Measurements from ENCODE around the gene CRNN.

DNA sequence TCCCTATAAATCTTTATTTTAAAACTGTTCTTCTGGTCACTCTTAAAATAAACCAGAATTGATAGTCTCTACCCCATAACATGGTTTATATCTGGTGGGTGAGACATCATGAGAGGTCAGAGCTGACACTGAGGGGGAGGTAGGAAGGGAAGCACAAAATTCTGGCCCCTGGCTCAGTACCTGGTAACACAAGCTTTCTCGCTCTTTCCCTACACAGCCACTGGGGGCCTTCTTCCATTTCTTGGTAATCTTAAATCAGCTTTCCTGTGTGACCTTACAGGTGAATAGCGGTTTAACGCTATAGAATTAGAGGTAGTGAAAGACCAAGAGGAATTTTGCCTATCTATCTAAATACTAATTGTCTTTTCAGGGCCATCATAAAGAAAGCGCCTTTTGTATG, 5.4 kb downstream of the CRNN start:
- TF ChIP-seq, protein P1, sequence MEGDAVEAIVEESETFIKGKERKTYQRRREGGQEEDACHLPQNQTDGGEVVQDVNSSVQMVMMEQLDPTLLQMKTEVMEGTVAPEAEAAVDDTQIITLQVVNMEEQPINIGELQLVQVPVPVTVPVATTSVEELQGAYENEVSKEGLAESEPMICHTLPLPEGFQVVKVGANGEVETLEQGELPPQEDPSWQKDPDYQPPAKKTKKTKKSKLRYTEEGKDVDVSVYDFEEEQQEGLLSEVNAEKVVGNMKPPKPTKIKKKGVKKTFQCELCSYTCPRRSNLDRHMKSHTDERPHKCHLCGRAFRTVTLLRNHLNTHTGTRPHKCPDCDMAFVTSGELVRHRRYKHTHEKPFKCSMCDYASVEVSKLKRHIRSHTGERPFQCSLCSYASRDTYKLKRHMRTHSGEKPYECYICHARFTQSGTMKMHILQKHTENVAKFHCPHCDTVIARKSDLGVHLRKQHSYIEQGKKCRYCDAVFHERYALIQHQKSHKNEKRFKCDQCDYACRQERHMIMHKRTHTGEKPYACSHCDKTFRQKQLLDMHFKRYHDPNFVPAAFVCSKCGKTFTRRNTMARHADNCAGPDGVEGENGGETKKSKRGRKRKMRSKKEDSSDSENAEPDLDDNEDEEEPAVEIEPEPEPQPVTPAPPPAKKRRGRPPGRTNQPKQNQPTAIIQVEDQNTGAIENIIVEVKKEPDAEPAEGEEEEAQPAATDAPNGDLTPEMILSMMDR (conservative IDR thresholded peaks at IDR 0.05) = no peak
- no peak for TF ChIP-seq EZH2 (IDR thresholded peaks at IDR 0.05; ENCODE audit: low read depth)
